Activated CD4-positive, alpha-beta T cell treated with anti-CD3 and anti-CD28 coated beads, Interleukin-2, amount 50 U/mL, for 1 hour (primary cell): ENCODE results near the gene ZNF433.
A peak's percentile ranks its signal among the peaks of the same experiment; 100 is the strongest.
"Not testable (repeated sequence)": the region's sequence is repeated elsewhere in the genome, so short reads cannot be mapped to it uniquely, and the experiment has no call there.

ENCODE experiments used
- DNase-seq: peaks from one replicate; pipeline ENCODE4 v3.0.0-alpha.2; 2020

ZNF433 gene

DNA sequence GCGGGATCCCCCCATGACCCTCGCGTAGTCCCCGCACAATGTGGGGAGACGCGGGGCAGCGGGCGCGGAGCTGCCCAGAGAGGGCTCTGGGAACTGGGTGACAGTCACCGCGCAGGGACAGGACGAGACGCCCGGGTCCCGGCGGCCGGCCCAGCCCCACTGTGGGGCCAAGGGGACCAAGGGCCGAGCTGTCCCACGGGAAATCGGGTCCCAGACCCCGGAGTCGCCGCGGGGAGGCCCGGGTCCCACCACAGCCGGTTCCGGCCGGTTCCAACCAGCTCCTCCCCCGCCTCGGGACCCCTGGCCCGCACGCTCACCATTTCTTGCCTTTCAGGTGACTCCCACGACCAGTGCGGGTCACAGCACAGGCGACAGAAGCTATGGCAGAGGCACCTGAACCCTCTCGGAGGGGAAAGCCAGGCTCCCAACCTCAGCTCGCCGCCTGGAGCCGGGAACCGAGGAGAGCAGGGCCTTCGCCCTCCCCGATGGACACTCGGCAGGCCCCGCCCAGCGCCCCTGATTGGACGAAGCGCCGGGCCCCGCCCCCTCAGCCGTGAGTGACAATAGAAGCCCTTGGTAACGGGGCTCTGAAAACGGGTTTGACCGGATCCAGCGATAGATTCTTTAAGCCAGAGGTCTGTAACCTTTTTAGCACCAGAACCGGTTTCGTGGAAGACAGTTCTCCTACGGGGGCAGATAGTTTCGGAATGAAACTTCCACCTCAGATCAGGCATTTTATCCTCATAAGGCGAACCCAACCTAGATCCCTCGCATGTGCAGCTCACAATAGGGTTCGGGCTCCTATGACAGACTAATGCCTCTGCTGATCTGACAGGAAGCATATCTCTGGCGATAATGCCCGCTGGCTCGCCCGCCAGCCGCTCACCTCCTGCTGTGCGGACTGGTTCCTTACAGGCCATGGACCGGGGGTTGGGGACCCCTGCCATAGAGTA, at the start of gene ZNF433:
Gene ZNF433 (minus strand): TSS at position 460 of the 953 bp plus-strand sequence. CDS start 140 bp downstream, at position 320.
- DNase-seq: peak; percentile 62

DNA sequence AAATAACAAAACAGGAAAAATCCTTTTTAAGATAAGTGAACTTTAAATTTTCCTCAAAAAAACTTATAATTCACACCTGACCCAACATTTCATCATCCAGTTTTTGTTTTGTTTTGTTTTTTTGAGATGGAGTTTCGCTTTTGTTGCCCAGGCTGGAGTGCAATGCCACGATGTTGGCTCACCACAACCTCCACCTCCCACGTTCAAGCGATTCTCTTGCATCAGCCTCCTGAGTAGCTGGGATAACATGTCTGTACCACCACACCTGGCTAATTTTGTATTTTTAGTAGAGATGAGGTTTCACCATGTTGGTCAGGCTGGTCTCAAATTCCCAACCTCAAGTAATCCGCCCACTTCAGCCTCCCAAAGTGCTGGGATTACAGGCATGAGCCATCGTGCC, 47.9 kb upstream of the ZNF433 start:
- DNase-seq: not testable (repeated sequence)

DNA sequence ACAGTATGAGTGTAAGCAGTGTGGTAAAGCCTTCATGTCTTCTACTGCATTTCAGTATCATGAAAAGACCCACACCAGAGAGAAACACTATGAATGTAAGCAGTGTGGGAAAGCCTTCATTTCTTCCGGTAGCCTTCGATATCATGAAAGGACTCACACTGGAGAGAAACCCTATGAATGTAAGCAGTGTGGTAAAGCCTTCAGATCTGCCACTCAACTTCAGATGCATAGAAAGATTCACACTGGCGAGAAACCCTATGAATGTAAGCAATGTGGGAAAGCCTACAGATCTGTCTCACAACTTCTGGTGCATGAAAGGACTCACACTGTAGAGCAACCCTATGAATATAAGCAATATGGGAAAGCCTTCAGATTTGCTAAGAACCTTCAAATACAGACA, 41.9 kb upstream of the ZNF433 start:
- no peak for DNase-seq

DNA sequence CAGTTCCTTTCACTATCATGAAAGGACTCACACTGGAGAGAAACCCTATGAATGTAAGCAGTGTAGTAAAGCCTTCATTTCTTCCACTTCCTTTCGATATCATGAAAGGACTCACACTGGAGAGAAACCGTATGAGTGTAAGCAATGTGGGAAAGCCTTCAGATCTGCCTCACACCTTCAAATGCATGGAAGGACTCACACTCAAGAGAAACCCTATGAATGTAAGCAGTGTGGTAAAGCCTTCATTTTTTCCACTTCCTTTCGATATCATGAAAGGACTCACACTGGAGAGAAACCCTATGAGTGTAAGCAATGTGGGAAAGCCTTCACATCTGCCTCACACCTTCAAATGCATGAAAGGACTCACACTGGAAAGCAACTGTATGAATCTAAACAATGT, 40.9 kb upstream of the ZNF433 start:
- DNase-seq: not testable (repeated sequence)

DNA sequence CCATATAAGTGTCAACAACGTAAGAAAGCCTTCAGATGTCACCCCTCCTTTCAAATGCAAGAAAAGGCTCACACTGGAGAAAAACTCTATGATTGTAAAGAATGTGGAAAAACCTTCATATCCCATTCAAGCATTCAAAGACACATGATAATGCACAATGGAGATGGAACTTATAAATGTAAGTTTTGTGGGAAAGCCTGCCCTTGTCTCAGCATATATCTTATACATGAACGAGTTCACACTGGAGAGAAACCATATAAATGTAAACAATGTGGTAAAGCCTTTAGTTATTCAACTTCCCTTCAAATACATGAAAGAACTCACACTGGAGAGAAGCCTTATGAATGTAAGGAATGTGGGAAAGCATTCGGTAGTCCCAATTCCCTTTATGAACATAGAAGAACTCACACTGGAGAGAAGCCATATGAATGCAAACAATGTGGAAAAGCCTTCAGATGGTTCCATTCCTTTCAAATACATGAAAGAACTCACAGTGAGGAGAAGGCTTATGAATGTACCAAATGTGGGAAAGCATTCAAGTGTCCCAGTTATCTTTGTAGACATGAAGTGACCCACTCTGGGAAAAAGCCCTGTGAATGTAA, 40.2 kb upstream of the ZNF433 start:
- no peak for DNase-seq

DNA sequence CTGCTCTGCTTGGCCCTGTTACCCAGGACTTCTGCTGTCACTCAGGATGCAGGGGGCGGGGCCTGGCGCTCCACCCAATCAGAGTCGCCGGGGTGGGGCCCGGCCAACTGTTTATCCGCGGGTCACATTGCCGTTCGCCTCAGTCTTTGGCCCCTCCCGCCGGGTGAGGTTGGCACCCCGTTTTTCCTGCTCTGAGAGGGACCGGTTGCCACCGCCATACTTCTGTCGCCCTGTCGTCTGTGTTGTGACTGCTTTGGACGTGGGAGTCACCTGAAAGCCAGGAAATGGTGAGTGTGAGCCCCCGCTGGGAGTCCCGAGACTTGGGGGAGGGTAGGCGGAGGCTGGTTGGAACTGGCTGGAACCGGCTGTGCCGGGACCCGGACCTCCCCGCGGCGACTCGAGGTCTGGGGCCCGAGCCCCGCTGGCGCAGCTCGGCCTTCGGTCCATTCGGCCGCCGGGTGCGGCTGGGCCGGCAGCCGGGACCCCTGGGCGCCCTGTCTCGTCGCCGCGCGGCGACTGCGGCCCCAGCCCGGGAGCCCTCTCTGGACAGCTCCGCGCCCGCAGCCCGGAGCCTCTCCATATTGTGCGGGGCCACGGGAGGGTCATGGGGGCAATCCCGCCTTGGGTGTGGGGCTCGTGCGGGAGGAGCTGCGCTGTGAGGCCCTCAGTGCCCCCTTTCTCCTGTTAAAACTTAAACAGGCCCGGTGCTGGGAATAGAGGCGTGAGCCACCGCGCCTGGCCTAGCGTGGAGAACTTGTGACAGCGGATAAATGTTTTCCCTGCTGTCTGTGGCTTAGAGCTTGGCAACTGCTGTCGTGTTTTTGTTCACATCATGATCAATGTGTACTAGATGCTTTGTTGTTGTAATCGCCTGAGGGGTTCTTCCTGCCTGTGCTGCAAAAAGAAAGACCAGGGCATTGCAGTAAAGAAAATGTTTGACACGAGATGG, 29.4 kb upstream of the ZNF433 start, which contains the start of gene ZNF844:
Gene ZNF844 (plus strand): TSS at position 142 of the 949 bp plus-strand sequence. CDS start 143 bp downstream, at position 285.
- DNase-seq: peak; percentile 67

DNA sequence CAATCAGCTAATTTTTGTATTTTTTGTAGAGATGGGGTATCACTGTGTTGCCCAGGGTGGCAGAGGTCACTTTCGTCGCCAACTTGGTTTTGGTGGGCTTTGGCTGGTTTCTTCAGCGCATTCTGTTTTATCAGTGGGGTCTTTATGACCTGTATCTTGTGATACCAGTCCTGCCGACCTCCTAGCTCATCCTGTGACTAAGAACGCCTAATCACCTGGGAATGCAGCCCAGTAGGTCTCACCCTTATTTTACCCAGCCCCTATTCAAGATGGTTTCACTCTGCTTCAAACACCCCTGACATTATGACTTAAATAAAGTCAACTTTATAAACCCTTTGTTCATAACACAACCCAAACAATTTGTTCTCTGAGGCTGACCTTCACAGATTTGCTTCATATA, 20.3 kb upstream of the ZNF433 start:
- no peak for DNase-seq

DNA sequence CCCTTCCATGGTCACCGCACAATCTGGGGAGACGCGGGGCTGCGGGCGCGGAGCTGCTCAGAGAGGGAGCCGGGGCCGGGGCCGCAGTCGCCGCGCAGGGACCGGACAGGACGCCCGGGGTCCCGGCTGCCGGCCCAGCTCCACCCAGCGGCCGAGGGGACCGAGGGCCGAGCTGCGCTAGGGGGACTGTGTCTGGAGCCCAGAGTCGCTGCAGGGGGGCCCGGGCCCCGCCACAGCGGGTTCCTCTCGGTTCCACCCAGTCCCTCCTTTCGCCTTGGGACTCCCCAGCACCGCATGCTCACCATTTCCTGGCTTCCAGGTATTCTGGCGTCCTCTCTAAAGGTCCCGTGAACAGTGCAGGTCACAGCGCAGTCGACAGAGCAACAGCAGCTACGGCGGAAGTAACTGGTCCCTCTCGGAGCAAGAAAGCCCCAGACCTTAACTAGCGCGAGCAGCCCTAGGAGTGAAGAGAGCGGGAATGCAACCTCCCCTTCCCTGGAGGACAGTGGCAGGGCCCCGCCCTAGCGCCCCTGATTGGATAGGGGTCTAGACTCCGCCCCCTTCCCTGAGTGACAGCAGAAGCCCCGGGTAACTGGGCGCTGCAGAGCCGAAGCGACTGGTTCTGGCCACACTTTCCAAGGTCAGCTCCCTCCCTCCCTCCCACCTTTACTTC, 17.2 kb upstream of the ZNF433 start, which contains the start of gene ZNF878:
Gene ZNF878 (minus strand): TSS at position 465 of the 673 bp plus-strand sequence. CDS start 160 bp downstream, at position 305.
- DNase-seq: peak; percentile 29

DNA sequence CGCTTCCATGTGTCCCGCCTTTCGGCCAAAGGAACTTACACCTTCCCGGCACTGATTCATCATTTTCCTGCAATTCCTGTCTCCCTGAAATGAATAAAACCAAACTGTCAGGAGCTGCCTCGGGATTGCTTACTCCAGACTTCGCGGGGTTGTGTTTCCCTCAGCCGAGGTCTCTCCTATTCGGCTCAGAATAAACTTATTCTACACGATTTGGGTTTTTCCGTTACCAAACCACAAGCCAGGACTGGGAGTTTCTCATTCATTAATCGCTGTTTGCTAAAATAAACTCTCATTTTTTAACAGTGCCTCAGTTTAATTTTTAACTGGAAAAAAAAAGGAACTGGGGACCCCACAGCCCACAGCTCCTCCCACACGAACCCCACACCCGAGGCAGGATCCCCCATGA, 16.6 kb upstream of the ZNF433 start:
- DNase-seq: no peak

DNA sequence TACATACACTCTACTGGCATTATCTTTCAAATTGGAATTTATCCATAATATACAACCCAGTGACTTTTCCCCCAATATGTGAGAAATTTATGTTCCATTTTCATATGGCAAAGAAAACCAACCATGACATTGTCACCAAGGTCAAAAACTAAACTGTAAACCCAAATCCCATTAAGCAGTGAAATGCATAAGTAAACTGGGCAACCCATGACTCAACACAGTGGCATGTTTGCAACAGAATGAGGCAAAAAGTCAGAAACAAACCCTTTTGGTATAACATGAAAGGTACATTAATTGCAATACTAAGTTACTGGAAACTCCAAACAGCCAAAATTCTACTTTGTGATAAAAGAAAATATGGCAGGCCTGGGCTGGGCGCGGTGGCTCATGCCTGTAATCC, 12.4 kb upstream of the ZNF433 start:
- no peak for DNase-seq

DNA sequence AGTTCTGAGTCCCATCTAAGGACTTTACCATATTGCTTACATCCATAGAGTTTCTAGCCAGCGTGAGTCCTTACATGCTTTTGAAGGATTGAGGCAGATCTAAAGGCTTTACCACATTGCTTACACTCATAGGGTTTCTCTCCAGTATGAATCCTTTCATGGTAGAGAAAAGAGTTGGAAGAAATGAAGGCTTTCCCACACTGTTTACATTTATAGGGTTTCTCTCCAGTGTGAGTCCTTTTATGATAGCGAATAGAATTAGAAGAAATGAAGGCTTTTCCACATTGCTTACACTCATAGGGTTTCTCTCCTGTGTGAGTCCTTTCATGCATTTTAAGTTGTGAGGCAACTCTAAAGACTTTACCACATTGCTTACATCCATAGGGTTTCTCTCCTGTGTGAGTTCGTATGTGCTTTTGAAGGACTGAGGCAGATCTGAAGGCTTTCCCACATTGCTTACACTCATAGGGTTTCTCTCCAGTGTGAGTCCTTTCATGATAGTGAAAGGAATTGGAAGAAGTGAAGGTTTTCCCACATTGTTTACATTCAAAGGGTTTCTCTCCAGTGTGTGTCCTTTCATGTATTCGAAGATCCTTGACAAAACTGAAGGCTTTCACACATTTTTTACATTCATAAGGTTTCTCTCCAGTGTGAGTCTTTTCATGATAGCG, 8.4 kb upstream of the ZNF433 start:
- DNase-seq: no peak

DNA sequence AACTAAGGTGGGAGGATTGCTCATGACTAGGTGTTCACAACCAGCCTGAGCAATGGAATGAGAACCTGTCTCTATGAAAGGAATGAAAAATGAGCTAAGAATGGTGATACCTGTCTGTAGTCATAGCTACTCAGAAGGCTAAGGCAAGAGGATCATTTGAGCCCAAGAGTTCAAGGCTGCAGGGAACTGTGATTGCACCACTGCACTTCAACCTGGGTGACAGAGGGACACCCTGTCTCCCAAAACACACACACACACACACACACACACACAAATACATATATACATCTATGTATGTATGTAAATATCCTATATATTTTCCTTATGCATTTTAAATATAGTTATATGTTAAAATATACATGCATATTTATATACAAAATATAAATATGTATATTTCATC, 7.4 kb upstream of the ZNF433 start:
- no peak for DNase-seq

DNA sequence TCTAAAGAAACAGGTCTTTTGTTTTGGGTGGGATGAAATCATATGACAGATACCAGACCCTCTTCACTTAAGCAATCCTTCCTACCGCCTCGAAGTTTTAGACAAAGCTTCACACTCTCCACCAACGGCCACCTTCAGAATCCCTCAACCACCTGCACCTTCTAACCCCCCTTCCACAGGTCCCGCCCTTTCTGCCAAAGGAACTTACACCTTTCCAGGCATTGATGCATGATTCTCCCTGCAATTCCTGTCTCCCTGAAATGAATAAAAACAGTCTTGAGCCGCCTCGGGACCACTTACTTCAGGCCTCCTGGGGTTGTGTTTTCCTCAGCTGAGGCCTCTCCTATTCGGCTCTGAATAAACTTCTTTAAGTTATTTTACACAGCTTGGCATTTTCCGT, 859 bp downstream of the ZNF433 start:
- no peak for DNase-seq

DNA sequence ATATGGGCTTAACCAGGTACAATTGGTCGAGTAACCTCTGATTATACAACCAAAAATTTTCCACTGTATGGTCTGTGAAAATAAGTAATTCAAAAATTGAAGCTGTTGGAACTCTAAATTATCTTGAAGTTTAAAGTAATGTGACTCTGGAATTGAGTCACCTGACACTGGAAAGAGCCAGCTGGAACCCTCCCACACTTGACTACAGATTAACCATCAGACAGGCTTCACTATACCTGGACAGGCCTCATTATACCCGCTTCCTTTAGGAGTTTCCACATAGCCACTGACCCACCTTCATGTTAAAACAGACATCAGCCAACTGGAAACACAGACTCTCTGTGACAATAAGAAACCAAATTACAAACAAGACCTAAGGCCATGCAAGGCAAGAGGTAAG, 1.3 kb downstream of the ZNF433 start:
- DNase-seq: no peak

DNA sequence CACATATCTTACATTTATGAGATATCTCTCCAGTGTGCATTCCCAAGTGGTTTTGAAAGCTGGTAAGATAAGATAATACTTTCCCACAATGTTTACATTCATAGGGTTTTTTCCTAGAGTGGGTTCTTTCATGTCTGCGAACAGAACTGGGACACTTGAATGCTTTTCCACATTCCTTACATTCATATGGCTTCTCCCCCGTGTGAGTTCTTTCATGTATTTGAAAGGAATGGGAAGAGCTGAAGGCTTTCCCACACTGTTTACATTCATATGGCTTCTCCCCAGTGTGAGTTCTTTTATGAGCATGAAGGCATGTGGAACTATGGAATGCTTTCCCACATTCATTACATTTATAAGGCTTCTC, 19.7 kb downstream of the ZNF433 start:
- no peak for DNase-seq

DNA sequence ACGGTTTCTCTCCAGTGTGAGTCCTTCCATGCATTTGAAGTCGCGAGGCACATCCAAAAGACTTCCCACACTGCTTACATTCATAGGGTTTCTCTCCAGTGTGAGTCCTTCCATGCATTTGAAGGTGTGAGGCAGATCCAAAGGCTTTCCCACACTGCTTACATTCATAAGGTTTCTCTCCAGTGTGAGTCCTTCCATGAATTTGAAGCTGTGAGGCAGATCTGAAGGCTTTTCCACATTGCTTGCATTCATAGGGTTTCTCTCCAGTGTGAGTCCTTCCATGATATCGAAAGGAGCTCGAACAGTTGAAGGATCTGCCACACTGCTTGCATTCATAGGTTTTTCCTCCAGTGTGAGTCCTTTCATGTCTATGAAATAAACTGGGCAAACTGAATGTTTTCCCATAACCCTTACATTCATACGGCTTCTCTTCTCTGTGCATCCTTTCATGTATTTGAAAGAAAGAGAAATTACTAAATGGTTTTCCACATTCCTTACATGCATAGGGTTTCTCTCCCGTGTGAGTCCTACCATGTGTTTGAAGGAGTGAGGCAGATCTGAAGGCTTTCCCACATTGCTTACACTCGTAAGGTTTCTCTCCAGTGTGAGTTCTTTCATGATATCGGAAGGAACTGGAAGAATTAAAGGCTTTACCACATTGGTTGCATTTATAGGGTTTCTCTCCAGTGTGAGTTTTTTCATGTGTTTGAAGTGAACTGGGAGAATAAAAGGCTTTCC, 20.3 kb downstream of the ZNF433 start:
- no peak for DNase-seq

DNA sequence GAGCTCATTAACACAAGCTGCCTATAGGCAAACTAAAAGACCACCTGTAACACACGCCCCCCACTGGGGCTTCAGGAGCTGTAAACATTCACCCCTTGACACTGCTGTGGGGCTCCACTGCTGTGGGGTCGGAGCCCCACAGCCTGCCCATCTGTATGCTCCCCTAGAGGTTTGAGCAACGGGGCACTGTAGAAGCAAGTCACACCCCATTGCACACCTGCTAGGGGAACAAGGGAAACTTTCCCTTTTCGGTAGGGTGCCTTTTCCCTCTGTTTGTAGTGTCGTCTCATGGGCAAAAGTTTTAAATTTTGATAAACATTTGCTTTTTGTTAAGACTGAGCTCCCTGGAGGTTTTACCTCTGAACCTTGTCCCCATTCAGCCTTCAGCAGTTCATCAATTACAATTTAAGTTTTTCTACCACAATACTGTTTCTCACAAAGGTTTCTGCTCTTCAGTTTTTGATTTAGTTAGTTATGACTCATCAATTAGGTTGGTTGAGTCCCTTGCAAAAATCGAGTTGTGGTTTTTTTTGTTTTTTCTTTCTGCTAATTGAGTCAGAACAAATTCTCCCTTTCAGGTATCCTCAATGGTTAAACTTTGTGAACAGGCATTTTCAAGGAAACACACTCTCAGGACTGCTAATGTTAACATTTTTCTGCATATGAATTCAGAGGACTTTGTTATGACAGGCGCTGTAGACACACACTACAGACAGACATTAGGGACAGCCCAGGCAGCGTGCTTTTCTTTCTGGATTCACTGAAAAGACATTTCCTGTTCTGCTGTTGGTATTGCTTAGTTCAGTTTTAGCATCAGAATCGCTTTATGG, 35.1 kb downstream of the ZNF433 start:
- DNase-seq: no peak

DNA sequence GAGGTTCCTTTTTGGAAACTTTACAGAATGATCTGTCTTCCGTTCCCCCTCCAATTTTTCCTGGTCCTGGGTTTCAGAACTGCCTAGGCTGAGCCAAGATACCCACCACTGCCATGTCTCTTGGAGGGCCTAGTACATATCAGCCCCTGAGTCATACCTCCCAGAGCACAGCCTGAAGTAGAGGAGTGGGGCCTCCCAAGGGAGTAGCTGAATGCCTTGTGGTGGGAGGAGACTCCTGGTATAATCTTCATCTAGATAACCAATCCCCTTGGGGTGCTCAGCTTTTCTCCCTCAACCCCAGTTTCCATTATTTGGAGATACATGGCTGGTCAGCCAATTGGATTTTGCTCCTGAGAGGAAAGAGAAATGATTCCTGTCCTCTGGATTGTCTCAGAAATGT, 40.3 kb downstream of the ZNF433 start:
- DNase-seq: no peak

DNA sequence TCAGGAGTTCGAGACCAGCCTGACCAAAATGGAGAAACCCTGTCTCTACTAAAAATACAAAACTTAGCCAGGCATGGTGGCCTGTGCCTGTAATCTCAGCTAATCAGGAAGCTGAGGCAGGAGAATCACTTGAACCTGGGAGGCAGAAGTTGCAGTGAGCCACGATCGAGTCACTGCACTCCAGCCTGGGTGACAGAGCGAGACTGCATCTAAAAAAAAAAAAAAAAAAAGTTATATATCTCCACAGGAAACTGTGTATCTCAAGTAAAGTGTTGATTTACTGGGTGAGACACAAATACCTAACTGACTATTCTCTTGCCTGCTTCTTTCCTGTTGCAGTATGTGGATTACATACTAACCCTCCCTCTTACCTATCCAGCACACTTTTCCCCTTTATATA, 43.6 kb downstream of the ZNF433 start:
- DNase-seq: not testable (repeated sequence)

DNA sequence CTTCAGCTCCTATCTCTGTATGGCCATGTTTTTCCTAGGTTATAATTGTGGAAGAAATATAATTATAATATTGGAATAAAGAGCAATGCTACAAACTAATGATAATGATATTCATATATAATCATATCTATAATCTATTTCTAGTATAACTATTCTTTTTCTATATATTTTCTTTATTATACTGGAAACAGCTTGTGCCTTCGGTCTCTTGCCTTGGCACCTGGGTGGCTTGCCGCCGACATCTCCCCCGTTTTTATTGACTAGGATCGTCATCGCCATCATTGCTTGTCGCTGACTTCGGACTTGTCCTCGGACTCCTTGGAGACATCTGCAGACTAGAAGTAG, 46.4 kb downstream of the ZNF433 start:
- no peak for DNase-seq
